Erythroblast (primary cell): ENCODE measurements around the gene SNRPF.

ENCODE experiments used
- DNase-seq, 2 experiments: peaks; one replicate each; lab custom pipeline; 2025; lab: John Stamatoyannopoulos, UW
- GATA1 ChIP-seq: IDR thresholded peaks from 2 replicates; pipeline ENCODE4 v1.6.1; 2011; ENCODE audit warnings: low read depth, mild to moderate bottlenecking, control low read depth, low read length, moderate library complexity
- POLR2A ChIP-seq: IDR thresholded peaks from 2 replicates; pipeline ENCODE4 v1.6.1; 2011; ENCODE audit warnings: mild to moderate bottlenecking, low read length

Gene SNRPF

GRCh38 chr12:95881331-95881955 is 22.7 kb downstream of the SNRPF start:
- no peak for DNase-seq
- TF ChIP-seq GATA1 (no peak), POLR2A (no peak)

DNA sequence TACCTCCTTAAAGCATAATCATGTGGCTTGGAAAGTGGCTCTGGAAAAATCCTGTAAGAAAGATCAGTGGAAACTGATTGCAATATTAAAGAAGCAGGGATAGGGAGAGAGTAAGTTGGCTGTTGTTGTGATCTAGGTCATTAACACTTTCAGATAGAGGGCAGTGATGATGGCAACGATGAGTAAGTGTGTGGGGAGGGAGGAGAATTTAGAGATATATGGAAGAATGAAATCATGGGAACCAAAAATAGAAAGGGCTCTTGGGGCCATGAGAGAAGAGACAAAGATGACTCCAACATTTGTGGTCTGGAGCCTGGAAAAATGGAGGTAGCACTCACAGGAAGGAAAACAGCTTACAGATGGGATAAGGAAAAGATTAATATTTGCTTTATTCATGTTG is 23.3 kb downstream of the SNRPF start:
- no peak for DNase-seq
- TF ChIP-seq POLR2A (no peak), GATA1 (no peak)

- TF ChIP-seq GATA1 (no peak), POLR2A (no peak)
- DNase-seq: no peak
These were observed 24.1 kb downstream of the SNRPF start for GRCh38 chr12:95882873-95883272.

DNA sequence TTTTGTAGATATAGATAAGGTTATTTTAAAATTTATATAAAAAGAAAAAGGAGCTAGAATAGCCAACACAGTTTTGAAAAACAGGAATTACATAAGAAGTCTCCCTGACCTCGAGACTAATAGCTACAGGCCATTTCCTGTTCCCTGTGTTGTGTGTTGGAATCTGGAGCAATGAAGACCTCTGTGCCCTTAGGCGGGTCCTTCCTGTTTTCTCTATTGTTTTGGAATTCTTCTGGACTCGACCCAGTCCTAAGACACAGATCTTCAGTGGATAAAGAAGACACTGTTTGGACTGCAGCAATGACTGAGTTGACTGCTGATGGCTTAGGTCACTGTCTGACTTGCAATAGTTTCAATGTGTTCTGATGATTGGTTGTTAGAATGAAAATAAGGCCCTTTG is 26.2 kb downstream of the SNRPF start:
- DNase-seq: no peak
- TF ChIP-seq GATA1 (no peak), POLR2A (no peak)

- TF ChIP-seq GATA1 (no peak), POLR2A (no peak)
- DNase-seq: no peak
These were observed 28.6 kb downstream of the SNRPF start for GRCh38 chr12:95887311-95887710.

GRCh38 chr12:95890958-95891357 is 32.2 kb downstream of the SNRPF start:
- TF ChIP-seq GATA1: no peak
- no peak for TF ChIP-seq POLR2A
- no peak for DNase-seq

GRCh38 chr12:95896846-95897245 is 38.1 kb downstream of the SNRPF start:
- TF ChIP-seq GATA1 (no peak), POLR2A (no peak)
- no peak for DNase-seq

- TF ChIP-seq POLR2A (no peak), GATA1 (no peak)
- no peak for DNase-seq
These were observed 39.3 kb downstream of the SNRPF start for GRCh38 chr12:95898081-95898480.

GRCh38 chr12:95908573-95908972 is 49.8 kb downstream of the SNRPF start:
- DNase-seq: no peak
- TF ChIP-seq GATA1: no peak

DNA sequence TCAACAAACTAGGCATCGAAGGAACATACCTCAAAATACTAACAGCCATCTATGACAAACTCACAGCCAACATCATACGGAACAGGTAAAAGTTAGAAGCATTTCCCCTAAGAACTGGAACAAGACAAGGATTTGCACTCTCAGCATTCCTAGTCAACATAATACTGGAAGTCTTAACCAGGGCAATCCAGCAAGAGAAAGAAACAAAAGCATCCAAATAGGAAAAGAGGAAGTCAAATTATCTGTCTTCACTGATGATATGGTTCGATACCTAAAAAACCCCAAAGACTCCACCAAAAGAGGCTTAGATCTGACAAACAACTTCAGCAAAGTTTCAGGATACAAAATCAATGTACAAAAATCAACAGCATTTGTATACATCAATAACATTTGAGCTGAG is 51.1 kb downstream of the SNRPF start:
- DNase-seq: no peak
- TF ChIP-seq POLR2A: no peak
- TF ChIP-seq GATA1: no peak
